ENCODE measurements around the gene ROBO1. TPM values are rescaled to one million over a fixed set of nuclear protein-coding genes. Genes with fewer than 3 reads are reported as not detected.

The ROBO1 gene
- total and polyA plus RNA-seq, 2 donors (not counting 3 experiments of a cell fraction or from before 2014, with no cell fraction given) = 5.9 to 14.2 TPM

GRCh38 chr3:79410617-79411016, 357.2 kb downstream of the ROBO1 start:
- POLR2A ChIA-PET = no interaction called here
- Histone ChIP-seq H3K79me2 (ENCODE audit: control insufficient read depth, insufficient read depth, low read length) (no peaks in the 10 kb centered on the region), H3K9ac (replicated peaks; ENCODE audit: extremely low read depth, insufficient read depth, low read length) (no peak overlapping the region), H2AFZ (ENCODE audit: low read depth, low read length) (no peak overlapping the region), H3K4me1 (ENCODE audit: control insufficient read depth, extremely low read depth, insufficient read depth, low read length) (no peaks in the 10 kb centered on the region), H3K27me3 (ENCODE audit: control insufficient read depth in 2 of 2, insufficient read depth in 2 of 2, low read length in 2 of 2) (no peaks in the 10 kb centered on the region), H3K36me3 (ENCODE audit: control insufficient read depth in 2 of 2, extremely low read depth in 1 of 2, insufficient read depth in 2 of 2, low read length in 2 of 2) (no peaks in the 10 kb centered on the region), H3K4me2 (ENCODE audit: insufficient read depth, low read length) (no peak overlapping the region), H3K27ac (ENCODE audit: insufficient read depth, low read depth, low read length) (no peak overlapping the region), H3K4me3 (replicated peaks in 1 of 3; ENCODE audit: insufficient read depth in 1 of 3, low read depth in 1 of 3, low read length in 3 of 3) (no peak overlapping the region), H3K9me1 (replicated peaks; ENCODE audit: control insufficient read depth, extremely low read depth, insufficient read depth, low read length) (no peaks in the 10 kb centered on the region), H4K20me1 (replicated peaks; ENCODE audit: control insufficient read depth, extremely low read depth, insufficient read depth, low read length) (no peaks in the 10 kb centered on the region), H3K9me3 (replicated peaks; ENCODE audit: control insufficient read depth, insufficient read depth, low read length) (no peaks in the 10 kb centered on the region)
- dilution Hi-C loops (cut with MboI; ENCODE audit: extremely low pct_ligation_motif_present, low sequenced_read_pairs) (no loop called here), intact Hi-C loops (cut with micrococcal nuclease) (no loop called here)
- BruUV-seq (replicated peaks) = no TSS peak
- FAIRE-seq (no peak), DNase-seq (ENCODE audit: low read depth, low spot score) (no peak)
- CTCF ChIA-PET = interaction anchor here (1.3 kb wide), 1 partner anchor 49 kb away, joined by 3 read pairs; no protein-coding TSS in a partner anchor
- TF ChIP-seq GATA2 (IDR thresholded peaks at IDR 0.05; ENCODE audit: insufficient read depth, insufficient read length, low read depth, low read length) (no peak), POLR2AphosphoS5 (IDR thresholded peaks at IDR 0.05; ENCODE audit: insufficient read depth, low read depth, low read length) (no peak), JUN (IDR thresholded peaks at IDR 0.05; ENCODE audit: borderline replicate concordance, insufficient read depth, insufficient read length, low read depth) (no peak), EZH2 (IDR thresholded peaks at IDR 0.05; ENCODE audit: borderline replicate concordance, low read depth, low read length, severe bottlenecking) (no peak), CTCF (IDR thresholded peaks at IDR 0.05; ENCODE audit: extremely low read depth in 1 of 2, insufficient read depth in 1 of 2, low read depth in 1 of 2, low read length in 2 of 2) (no peak)

- Histone ChIP-seq H4K20me1 (replicated peaks; ENCODE audit: control insufficient read depth, extremely low read depth, insufficient read depth, low read length) (no peaks in the 10 kb centered on the region), H3K9me1 (replicated peaks; ENCODE audit: control insufficient read depth, extremely low read depth, insufficient read depth, low read length) (no peaks in the 10 kb centered on the region), H3K4me2 (ENCODE audit: insufficient read depth, low read length) (no peak overlapping the region), H3K9me3 (replicated peaks; ENCODE audit: control insufficient read depth, insufficient read depth, low read length) (no peaks in the 10 kb centered on the region), H3K36me3 (ENCODE audit: control insufficient read depth in 2 of 2, extremely low read depth in 1 of 2, insufficient read depth in 2 of 2, low read length in 2 of 2) (no peaks in the 10 kb centered on the region), H3K27ac (ENCODE audit: insufficient read depth, low read depth, low read length) (no peak overlapping the region), H3K4me1 (ENCODE audit: control insufficient read depth, extremely low read depth, insufficient read depth, low read length) (no peaks in the 10 kb centered on the region), H3K4me3 (replicated peaks in 1 of 3; ENCODE audit: insufficient read depth in 1 of 3, low read depth in 1 of 3, low read length in 3 of 3) (no peak overlapping the region), H3K9ac (replicated peaks; ENCODE audit: extremely low read depth, insufficient read depth, low read length) (no peak overlapping the region), H2AFZ (ENCODE audit: low read depth, low read length) (no peak overlapping the region), H3K27me3 (ENCODE audit: control insufficient read depth in 2 of 2, insufficient read depth in 2 of 2, low read length in 2 of 2) (no peaks in the 10 kb centered on the region), H3K79me2 (ENCODE audit: control insufficient read depth, insufficient read depth, low read length) (no peaks in the 10 kb centered on the region)
- ChIA-PET CTCF (interaction anchor here (0.9 to 1.3 kb wide), 2 partner anchors 48 kb away, joined by 3 read pairs; no protein-coding TSS in a partner anchor), POLR2A (no interaction called here)
- intact Hi-C loops (cut with micrococcal nuclease) = no loop called here
- dilution Hi-C loops (cut with MboI; ENCODE audit: extremely low pct_ligation_motif_present, low sequenced_read_pairs) = no loop called here
- FAIRE-seq (no peak), DNase-seq (ENCODE audit: low read depth, low spot score) (no peak)
- no peak for TF ChIP-seq MAX (IDR thresholded peaks at IDR 0.05; ENCODE audit: insufficient read depth, insufficient read length)
- no peak for TF ChIP-seq JUN (IDR thresholded peaks at IDR 0.05; ENCODE audit: borderline replicate concordance, insufficient read depth, insufficient read length, low read depth)
- no peak for TF ChIP-seq EZH2 (IDR thresholded peaks at IDR 0.05; ENCODE audit: borderline replicate concordance, low read depth, low read length, severe bottlenecking)
- TF ChIP-seq FOS (IDR thresholded peaks at IDR 0.05; ENCODE audit: borderline replicate concordance, insufficient read depth, low read length) = no peak
- no peak for TF ChIP-seq POLR2AphosphoS5 (IDR thresholded peaks at IDR 0.05; ENCODE audit: insufficient read depth, low read depth, low read length)
- TF ChIP-seq GATA2 (IDR thresholded peaks at IDR 0.05; ENCODE audit: insufficient read depth, insufficient read length, low read depth, low read length) = no peak
- no peak for TF ChIP-seq POLR2A (IDR thresholded peaks at IDR 0.05; ENCODE audit: low read depth, low read length)
- no peak for TF ChIP-seq MYC (IDR thresholded peaks at IDR 0.05; ENCODE audit: low read depth, low read length)
- TF ChIP-seq CTCF (IDR thresholded peaks at IDR 0.05; ENCODE audit: extremely low read depth in 1 of 2, insufficient read depth in 1 of 2, low read depth in 1 of 2, low read length in 2 of 2) = no peak
- no TSS peak for BruUV-seq (replicated peaks)
Observed at GRCh38 chr3:79410136-79410535, 357.7 kb downstream of the ROBO1 start.

Measured in endothelial cell of umbilical vein (primary cell).